Left kidney (tissue), 2 donors: Measurements from ENCODE around the gene GATAD2A. TPM values are rescaled to one million over a fixed set of nuclear protein-coding genes. Genes with fewer than 3 reads are reported as not detected.
"Not testable (repeated sequence)": the region's sequence is repeated elsewhere in the genome, so short reads cannot be mapped to it uniquely, and the experiment has no call there.

ENCODE experiments used
- DNase-seq: peaks from one replicate; pipeline ENCODE4 v3.0.0-alpha.2; 2013
- polyA plus RNA-seq: library from polyadenylated mRNA; unstranded; fragments of 120-200 nt; gene quantifications from one replicate; pipeline ENCODE4 v1.2.1, GENCODE V29; 2013; ENCODE audit not compliant: insufficient read length

Gene GATAD2A
- polyA plus RNA-seq, 1 donor = 43.1 TPM

GRCh38 chr19:19387108-19387507, 18.4 kb upstream of the GATAD2A start:
- no peak for DNase-seq

- DNase-seq = no peak
These were observed 16.6 kb upstream of the GATAD2A start for GRCh38 chr19:19388568-19389555.

GRCh38 chr19:19389683-19390082, 15.8 kb upstream of the GATAD2A start:
- not testable (repeated sequence) for DNase-seq

- DNase-seq = not testable (repeated sequence)
These were observed 11.1 kb upstream of the GATAD2A start for GRCh38 chr19:19394333-19394732.

GRCh38 chr19:19399733-19400433, 5.6 kb upstream of the GATAD2A start:
- no peak for DNase-seq

GRCh38 chr19:19402656-19403372, 2.7 kb upstream of the GATAD2A start:
- DNase-seq = no peak

- DNase-seq = no peak
These were observed 2.0 kb upstream of the GATAD2A start for GRCh38 chr19:19403373-19403901.

- no peak for DNase-seq
These were observed 749 bp downstream of the GATAD2A start for GRCh38 chr19:19405971-19406877.

- no peak for DNase-seq
These were observed 1.6 kb downstream of the GATAD2A start for GRCh38 chr19:19406878-19407632.

GRCh38 chr19:19407633-19407930, 2.1 kb downstream of the GATAD2A start:
- no peak for DNase-seq

GRCh38 chr19:19409205-19409604, 3.7 kb downstream of the GATAD2A start:
- no peak for DNase-seq

GRCh38 chr19:19409631-19410030, 4.2 kb downstream of the GATAD2A start:
- no peak for DNase-seq

GRCh38 chr19:19410553-19411550, 5.4 kb downstream of the GATAD2A start:
- DNase-seq = no peak

- DNase-seq = no peak
These were observed 10.8 kb downstream of the GATAD2A start for GRCh38 chr19:19416280-19416679.

- no peak for DNase-seq
These were observed 11.6 kb downstream of the GATAD2A start for GRCh38 chr19:19417046-19417445.

GRCh38 chr19:19417628-19418245, 12.3 kb downstream of the GATAD2A start:
- DNase-seq = no peak

GRCh38 chr19:19418555-19419260, 13.2 kb downstream of the GATAD2A start:
- no peak for DNase-seq
